Hepatocyte (in vitro differentiated cells): ENCODE results near the gene ROR2. TPM values are rescaled to one million over a fixed set of nuclear protein-coding genes. Genes with fewer than 3 reads are reported as not detected.

ENCODE experiments used
- DNase-seq: peaks from one replicate; pipeline ENCODE4 v3.0.0-alpha.2; 2016; ENCODE audit warnings: low spot score
- H2AFZ ChIP-seq: fragments of 200-600 bp; sonication (generic); 2 replicates; pipeline ENCODE4 v1.6.0; 2016; ENCODE audit warnings: antibody characterized with exemption, mild to moderate bottlenecking
- H3K27ac ChIP-seq: fragments of 200-600 bp; sonication (generic); 2 replicates; pipeline ENCODE4 v1.5.1; 2016; ENCODE audit warnings: mild to moderate bottlenecking
- H3K27me3 ChIP-seq: fragments of 200-600 bp; sonication (generic); 2 replicates; pipeline ENCODE4 v1.6.1; 2016
- H3K36me3 ChIP-seq: fragments of 200-600 bp; sonication (generic); replicated peaks from 2 replicates; pipeline ENCODE4 v1.5.1; 2016; ENCODE audit warnings: low read depth; ENCODE audit not compliant: insufficient read depth
- H3K4me1 ChIP-seq: fragments of 200-600 bp; sonication (generic); 2 replicates; pipeline ENCODE4 v1.5.1; 2016; ENCODE audit warnings: mild to moderate bottlenecking, moderate library complexity; ENCODE audit not compliant: insufficient read depth
- H3K4me2 ChIP-seq: fragments of 200-600 bp; sonication (generic); 2 replicates; pipeline ENCODE4 v1.6.0; 2016
- H3K4me3 ChIP-seq: fragments of 200-600 bp; sonication (generic); 2 replicates; pipeline ENCODE4 v1.5.1; 2016; ENCODE audit warnings: mild to moderate bottlenecking
- H3K79me2 ChIP-seq: fragments of 200-600 bp; sonication (generic); 2 replicates; pipeline ENCODE4 v1.6.0; 2017; ENCODE audit warnings: mild to moderate bottlenecking
- H3K9me2 ChIP-seq: fragments of 200-600 bp; sonication (generic); replicated peaks from 2 replicates; pipeline ENCODE4 v1.6.0; 2017; ENCODE audit warnings: mild to moderate bottlenecking; ENCODE audit not compliant: insufficient read depth
- H3K9me3 ChIP-seq: fragments of 200-600 bp; sonication (generic); 2 replicates; pipeline ENCODE4 v1.5.1; 2016; ENCODE audit warnings: low read depth, mild to moderate bottlenecking
- H4K20me1 ChIP-seq: fragments of 200-600 bp; sonication (generic); 2 replicates; pipeline ENCODE4 v1.6.0; 2016; ENCODE audit warnings: mild to moderate bottlenecking; ENCODE audit not compliant: insufficient read depth, poor library complexity, severe bottlenecking
- CTCF ChIP-seq: fragments of 200-600 bp; sonication (generic); IDR thresholded peaks from 2 replicates; pipeline ENCODE4 v1.5.1; 2016; ENCODE audit warnings: antibody characterized with exemption, mild to moderate bottlenecking; ENCODE audit not compliant: poor library complexity
- EZH2 ChIP-seq: fragments of 200-600 bp; sonication (generic); IDR thresholded peaks from 2 replicates; pipeline ENCODE4 v1.6.1; 2016; ENCODE audit warnings: antibody characterized with exemption, mild to moderate bottlenecking, borderline replicate concordance
- EZH2phosphoT487 ChIP-seq: fragments of 200-600 bp; sonication (generic); IDR thresholded peaks from one replicate; pipeline ENCODE4 v1.6.1; 2018; ENCODE audit warnings: antibody characterized with exemption, mild to moderate bottlenecking, low read depth, moderate library complexity; ENCODE audit not compliant: unreplicated experiment, severe bottlenecking
- WGBS: methylation state at CpG from one replicate; pipeline ENCODE4 v1.1.6; 2016; ENCODE audit warnings: low lambda C conversion rate; ENCODE audit errors: missing lambda C conversion rate; 5-methylcytosine and 5-hydroxymethylcytosine counted together
- polyA plus RNA-seq: library from polyadenylated mRNA; unstranded; fragments of >200 nt; fragmentation: Nextera tagmentation; extraction: Ambion mirVana; gene quantifications from 2 replicates; pipeline ENCODE4 v1.2.1, GENCODE V29; 2016
- total RNA-seq: library from RNA; depleted of rRNA; stranded (reverse); fragments of >200 nt; gene quantifications from 2 replicates; pipeline ENCODE4 v1.2.3, GENCODE V29; 2014

ROR2 gene
- total and polyA plus RNA-seq, 2 experiments from 2014 or later, result 25.6 to 29.5 TPM

GRCh38 chr9:91903126-91903911, 46.7 kb downstream of the ROR2 start:
- Histone ChIP-seq H3K36me3 (no peaks in the 10 kb centered on the region), H3K27ac (peak overlapping the region; percentile 81), H3K9me3 (no peaks in the 10 kb centered on the region), H3K79me2 (peaks cover 61% of the 10 kb centered on the region), H3K4me3 (no peak overlapping the region), H3K9me2 (no peaks in the 10 kb centered on the region), H4K20me1 (no peaks in the 10 kb centered on the region), H3K4me1 (peaks cover 85% of the 10 kb centered on the region), H2AFZ (no peak overlapping the region), H3K27me3 (no peaks in the 10 kb centered on the region), H3K4me2 (peak overlapping the region; percentile 69)
- TF ChIP-seq CTCF (no peak), EZH2 (no peak), EZH2phosphoT487 (no peak)
- WGBS, result 39% methylated on average over 12 of the region's 12 CpGs
- DNase-seq, result peak; percentile 43

- peaks cover 85% of the 10 kb centered on the region for H3K4me1 ChIP-seq
- DNase-seq, result peak; percentile 28
- peak overlapping the region; percentile 69 for H3K4me2 ChIP-seq
- no peaks in the 10 kb centered on the region for H3K36me3 ChIP-seq
- H3K79me2 ChIP-seq, result peaks cover 61% of the 10 kb centered on the region
- H3K9me3 ChIP-seq, result no peaks in the 10 kb centered on the region
- TF ChIP-seq EZH2 (no peak), EZH2phosphoT487 (no peak), CTCF (no peak)
- no peak overlapping the region for H3K4me3 ChIP-seq
- no peak overlapping the region for H2AFZ ChIP-seq
- peak overlapping the region; percentile 81 for H3K27ac ChIP-seq
- H3K9me2 ChIP-seq, result no peaks in the 10 kb centered on the region
- 32% methylated on average over 11 of the region's 11 CpGs for WGBS
- no peaks in the 10 kb centered on the region for H3K27me3 ChIP-seq
- H4K20me1 ChIP-seq, result peaks cover 4% of the 10 kb centered on the region
Measured at GRCh38 chr9:91902475-91903125, 47.4 kb downstream of the ROR2 start.

- peak overlapping the region; percentile 69 for H3K4me2 ChIP-seq
- H3K36me3 ChIP-seq, result no peaks in the 10 kb centered on the region
- no peak overlapping the region for H3K4me3 ChIP-seq
- 30% methylated on average over 3 of the region's 3 CpGs for WGBS
- no peaks in the 10 kb centered on the region for H3K9me2 ChIP-seq
- H2AFZ ChIP-seq, result no peak overlapping the region
- H3K27ac ChIP-seq, result peak overlapping the region; percentile 81
- H3K79me2 ChIP-seq, result peaks cover 52% of the 10 kb centered on the region
- no peak for TF ChIP-seq EZH2
- no peak for TF ChIP-seq CTCF
- no peak for TF ChIP-seq EZH2phosphoT487
- peak; percentile 32 for DNase-seq
- H3K27me3 ChIP-seq, result no peaks in the 10 kb centered on the region
- H3K9me3 ChIP-seq, result no peaks in the 10 kb centered on the region
- H3K4me1 ChIP-seq, result peaks cover 88% of the 10 kb centered on the region
- peaks cover 4% of the 10 kb centered on the region for H4K20me1 ChIP-seq
Measured at GRCh38 chr9:91900797-91901177, 49.2 kb downstream of the ROR2 start.
